Fibroblast of gingiva (primary cell): ENCODE results near the gene HOXD1.

Experiments used
- DNase-seq: peaks from one replicate; pipeline ENCODE4 v3.0.0-alpha.2; 2011; ENCODE audit warnings: low read depth

The HOXD1 gene

GRCh38 chr2:176184749-176185148, 3.7 kb upstream of the HOXD1 start:
- no peak for DNase-seq

GRCh38 chr2:176186024-176186423, 2.4 kb upstream of the HOXD1 start:
- DNase-seq, result no peak

GRCh38 chr2:176187200-176187898, 1.1 kb upstream of the HOXD1 start:
- DNase-seq, result no peak

- DNase-seq, result no peak
These were observed 559 bp downstream of the HOXD1 start for GRCh38 chr2:176188774-176189680.

- no peak for DNase-seq
These were observed 1.5 kb downstream of the HOXD1 start for GRCh38 chr2:176189681-176190641.

GRCh38 chr2:176192351-176192750, 3.9 kb downstream of the HOXD1 start:
- no peak for DNase-seq

GRCh38 chr2:176193048-176193447, 4.6 kb downstream of the HOXD1 start:
- no peak for DNase-seq

GRCh38 chr2:176199902-176200301, 11.4 kb downstream of the HOXD1 start:
- no peak for DNase-seq

- no peak for DNase-seq
These were observed 12.5 kb downstream of the HOXD1 start for GRCh38 chr2:176200971-176201370.

GRCh38 chr2:176202491-176202890, 14.0 kb downstream of the HOXD1 start:
- no peak for DNase-seq

GRCh38 chr2:176205126-176205525, 16.7 kb downstream of the HOXD1 start:
- DNase-seq, result no peak

GRCh38 chr2:176206136-176206535, 17.7 kb downstream of the HOXD1 start:
- DNase-seq, result no peak

- no peak for DNase-seq
These were observed 18.2 kb downstream of the HOXD1 start for GRCh38 chr2:176206682-176207081.

- no peak for DNase-seq
These were observed 22.6 kb downstream of the HOXD1 start for GRCh38 chr2:176211110-176211509.

GRCh38 chr2:176212276-176212675, 23.8 kb downstream of the HOXD1 start:
- no peak for DNase-seq

GRCh38 chr2:176213406-176213805, 24.9 kb downstream of the HOXD1 start:
- DNase-seq, result no peak

GRCh38 chr2:176227874-176228273, 39.4 kb downstream of the HOXD1 start:
- no peak for DNase-seq

GRCh38 chr2:176234156-176234555, 45.7 kb downstream of the HOXD1 start:
- DNase-seq, result no peak

- no peak for DNase-seq
These were observed 46.5 kb downstream of the HOXD1 start for GRCh38 chr2:176234940-176235339.

- DNase-seq, result no peak
These were observed 49.0 kb downstream of the HOXD1 start for GRCh38 chr2:176237456-176237855.

GRCh38 chr2:176239031-176239430, 50.6 kb downstream of the HOXD1 start:
- DNase-seq, result no peak

GRCh38 chr2:176240301-176240700, 51.8 kb downstream of the HOXD1 start:
- no peak for DNase-seq
